Measurements from ENCODE around the gene SLC35G3. TPM values are rescaled to one million over a fixed set of nuclear protein-coding genes. Genes with fewer than 3 reads are reported as not detected.

The SLC35G3 gene
- polyA plus RNA-seq, 1 donor (not counting 4 experiments of a cell fraction or from before 2014, with no cell fraction given) = not detected

GRCh38 chr17:35161281-35161761 lies 32.9 kb downstream of the SLC35G3 start:
- no peaks in the 10 kb centered on the region for H4K20me1 ChIP-seq (ENCODE audit: control insufficient read depth, extremely low read depth, insufficient read depth, low read length)
- DNase-seq (ENCODE audit: low read depth, low spot score) = no peak
- dilution Hi-C loops (cut with MboI; ENCODE audit: extremely low pct_ligation_motif_present, low sequenced_read_pairs) = no loop called here
- H3K4me2 ChIP-seq (ENCODE audit: control insufficient read depth, extremely low read depth, insufficient read depth, low read depth, low read length) = peak overlapping the region; percentile 38
- no peaks in the 10 kb centered on the region for H3K9me1 ChIP-seq (ENCODE audit: control insufficient read depth, extremely low read depth, insufficient read depth, low read length)
- no peak overlapping the region for H3K27ac ChIP-seq (ENCODE audit: control insufficient read depth, insufficient read depth, low read length)
- H3K79me2 ChIP-seq (ENCODE audit: control insufficient read depth, insufficient read depth, low read length) = no peaks in the 10 kb centered on the region
- H3K9me3 ChIP-seq (ENCODE audit: control insufficient read depth, low read depth, low read length) = no peaks in the 10 kb centered on the region
- H3K9ac ChIP-seq (ENCODE audit: control insufficient read depth, extremely low read depth, insufficient read depth, low read length) = no peak overlapping the region
- H3K4me3 ChIP-seq (ENCODE audit: control insufficient read depth in 2 of 3, extremely low read depth in 1 of 3, insufficient read depth in 2 of 3, low read depth in 1 of 3, low read length in 3 of 3) = no peak overlapping the region
- H3K27me3 ChIP-seq (ENCODE audit: control insufficient read depth, extremely low read depth, insufficient read depth, low read length) = no peaks in the 10 kb centered on the region
- FAIRE-seq = peak; percentile 67
- TF ChIP-seq, protein P1, sequence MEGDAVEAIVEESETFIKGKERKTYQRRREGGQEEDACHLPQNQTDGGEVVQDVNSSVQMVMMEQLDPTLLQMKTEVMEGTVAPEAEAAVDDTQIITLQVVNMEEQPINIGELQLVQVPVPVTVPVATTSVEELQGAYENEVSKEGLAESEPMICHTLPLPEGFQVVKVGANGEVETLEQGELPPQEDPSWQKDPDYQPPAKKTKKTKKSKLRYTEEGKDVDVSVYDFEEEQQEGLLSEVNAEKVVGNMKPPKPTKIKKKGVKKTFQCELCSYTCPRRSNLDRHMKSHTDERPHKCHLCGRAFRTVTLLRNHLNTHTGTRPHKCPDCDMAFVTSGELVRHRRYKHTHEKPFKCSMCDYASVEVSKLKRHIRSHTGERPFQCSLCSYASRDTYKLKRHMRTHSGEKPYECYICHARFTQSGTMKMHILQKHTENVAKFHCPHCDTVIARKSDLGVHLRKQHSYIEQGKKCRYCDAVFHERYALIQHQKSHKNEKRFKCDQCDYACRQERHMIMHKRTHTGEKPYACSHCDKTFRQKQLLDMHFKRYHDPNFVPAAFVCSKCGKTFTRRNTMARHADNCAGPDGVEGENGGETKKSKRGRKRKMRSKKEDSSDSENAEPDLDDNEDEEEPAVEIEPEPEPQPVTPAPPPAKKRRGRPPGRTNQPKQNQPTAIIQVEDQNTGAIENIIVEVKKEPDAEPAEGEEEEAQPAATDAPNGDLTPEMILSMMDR (optimal IDR thresholded peaks at IDR 0.05 in 1 of 3, IDR thresholded peaks at IDR 0.05 in 1 of 3, conservative IDR thresholded peaks at IDR 0.05 in 1 of 3; ENCODE audit: extremely low read depth in 1 of 3, insufficient read depth in 2 of 3, low read length in 3 of 3) = no peak
- no peak for TF ChIP-seq EZH2 (IDR thresholded peaks at IDR 0.05; ENCODE audit: low read length)
- peak overlapping the region; percentile 16 for H2AFZ ChIP-seq (ENCODE audit: control insufficient read depth, low read length)
- H3K4me1 ChIP-seq (ENCODE audit: control insufficient read depth, extremely low read depth, insufficient read depth, low read length) = peaks cover 31% of the 10 kb centered on the region
- H3K36me3 ChIP-seq (ENCODE audit: control insufficient read depth in 2 of 2, extremely low read depth in 1 of 2, insufficient read depth in 2 of 2, low read length in 2 of 2) = no peaks in the 10 kb centered on the region

GRCh38 chr17:35160354-35161201 lies 33.6 kb downstream of the SLC35G3 start:
- Histone ChIP-seq H3K9ac (ENCODE audit: control insufficient read depth, extremely low read depth, insufficient read depth, low read length) (peak overlapping the region; percentile 7), H2AFZ (ENCODE audit: control insufficient read depth, low read length) (no peak overlapping the region), H3K27ac (ENCODE audit: control insufficient read depth, insufficient read depth, low read length) (no peak overlapping the region), H3K4me3 (ENCODE audit: control insufficient read depth in 2 of 3, extremely low read depth in 1 of 3, insufficient read depth in 2 of 3, low read depth in 1 of 3, low read length in 3 of 3) (no peak overlapping the region), H3K27me3 (ENCODE audit: control insufficient read depth, extremely low read depth, insufficient read depth, low read length) (no peaks in the 10 kb centered on the region), H3K9me3 (ENCODE audit: control insufficient read depth, low read depth, low read length) (no peaks in the 10 kb centered on the region), H3K36me3 (ENCODE audit: control insufficient read depth in 2 of 2, extremely low read depth in 1 of 2, insufficient read depth in 2 of 2, low read length in 2 of 2) (no peaks in the 10 kb centered on the region), H3K4me1 (ENCODE audit: control insufficient read depth, extremely low read depth, insufficient read depth, low read length) (peaks cover 29% of the 10 kb centered on the region), H3K9me1 (ENCODE audit: control insufficient read depth, extremely low read depth, insufficient read depth, low read length) (no peaks in the 10 kb centered on the region), H3K4me2 (ENCODE audit: control insufficient read depth, extremely low read depth, insufficient read depth, low read depth, low read length) (peak overlapping the region; percentile 38), H3K79me2 (ENCODE audit: control insufficient read depth, insufficient read depth, low read length) (no peaks in the 10 kb centered on the region), H4K20me1 (ENCODE audit: control insufficient read depth, extremely low read depth, insufficient read depth, low read length) (no peaks in the 10 kb centered on the region)
- TF ChIP-seq, protein P1 (optimal IDR thresholded peaks at IDR 0.05 in 1 of 3, IDR thresholded peaks at IDR 0.05 in 1 of 3, conservative IDR thresholded peaks at IDR 0.05 in 1 of 3; ENCODE audit: extremely low read depth in 1 of 3, insufficient read depth in 2 of 3, low read length in 3 of 3) = no peak
- TF ChIP-seq EZH2 (IDR thresholded peaks at IDR 0.05; ENCODE audit: low read length) = no peak
- dilution Hi-C loops (cut with MboI; ENCODE audit: extremely low pct_ligation_motif_present, low sequenced_read_pairs) = no loop called here
- FAIRE-seq = peak; percentile 13
- DNase-seq (ENCODE audit: low read depth, low spot score) = no peak

Measured in keratinocyte (primary cell).